HUES64 (cell line): ENCODE data around the gene PTPRN2.

Source experiments
- H3K27ac ChIP-seq: 2 replicates; pipeline ENCODE4 v1.7.0; 2013; ENCODE audit warnings: low read depth, low read length, inconsistent platforms
- H3K27me3 ChIP-seq: 2 replicates; pipeline ENCODE4 v1.6.1; 2013; ENCODE audit warnings: mild to moderate bottlenecking, low read length; ENCODE audit not compliant: insufficient read depth
- H3K36me3 ChIP-seq: 2 replicates; pipeline ENCODE4 v1.6.1; 2013; ENCODE audit warnings: mild to moderate bottlenecking, low read length; ENCODE audit not compliant: insufficient read depth
- H3K4me1 ChIP-seq: 2 replicates; pipeline ENCODE4 v1.6.1; 2013; ENCODE audit warnings: mild to moderate bottlenecking, low read length, moderate library complexity; ENCODE audit not compliant: insufficient read depth
- H3K4me3 ChIP-seq: 2 replicates; pipeline ENCODE4 v1.5.1; 2013; ENCODE audit warnings: mild to moderate bottlenecking, low read length, moderate library complexity
- H3K9ac ChIP-seq: 2 replicates; pipeline ENCODE4 v1.6.1; 2013; ENCODE audit warnings: mild to moderate bottlenecking, low read depth, low read length
- H3K9me3 ChIP-seq: 2 replicates; pipeline ENCODE4 v1.6.1; 2013; ENCODE audit warnings: low read depth, low read length; ENCODE audit not compliant: insufficient read depth
- WGBS: fragments of 150-250, 120-280 bp; methylation state at CpG from one replicate; pipeline ENCODE4 v1.1.7; 2013; ENCODE audit warnings: missing lambda C conversion rate; 5-methylcytosine and 5-hydroxymethylcytosine counted together

Gene PTPRN2

DNA sequence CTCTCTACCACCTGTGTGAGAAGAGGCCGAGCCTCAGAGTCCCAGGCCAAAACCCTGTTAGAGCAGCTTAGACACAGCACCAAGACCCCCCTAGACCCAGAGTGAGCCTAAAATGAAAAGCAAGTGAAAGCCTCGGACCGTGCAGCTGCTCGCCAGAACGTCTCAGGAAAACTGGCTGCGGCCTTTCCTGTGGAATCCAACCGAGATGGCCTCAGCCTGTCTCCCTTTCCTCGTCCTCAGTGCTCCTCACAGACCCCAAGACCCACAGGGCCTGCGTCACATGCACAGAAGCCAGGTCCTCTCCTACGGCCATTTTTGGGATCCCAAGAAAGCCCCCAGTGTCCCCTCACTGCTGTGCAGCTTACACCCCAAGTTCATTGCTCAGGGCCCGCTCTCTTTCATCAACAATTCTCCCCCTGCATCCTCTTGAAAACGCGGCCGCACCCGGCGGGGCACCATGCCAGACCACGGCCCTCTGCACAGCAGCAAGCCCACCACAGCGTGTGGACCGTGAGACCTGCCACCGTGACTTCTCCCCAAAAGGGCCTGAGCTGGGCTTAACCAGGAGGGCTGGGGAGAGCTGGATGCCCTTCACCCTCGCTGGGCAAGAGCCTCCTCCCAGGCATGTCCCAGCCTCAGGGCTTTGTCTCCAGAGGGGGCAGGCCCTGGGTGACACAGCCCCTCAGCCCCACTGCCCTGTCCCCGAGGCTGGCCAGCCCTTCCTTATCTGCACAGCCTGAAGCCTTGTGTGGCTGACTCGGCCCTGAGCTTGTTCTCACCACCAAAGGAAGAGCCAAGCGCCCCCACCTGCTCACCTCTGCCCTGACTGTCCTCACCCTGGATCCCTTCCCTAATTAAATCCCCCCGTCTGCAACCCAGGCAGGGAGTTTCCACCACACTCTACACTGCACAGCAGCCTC is 142.9 kb downstream of the PTPRN2 start:
- no peak overlapping the region for H3K27ac ChIP-seq
- H3K27me3 ChIP-seq = no peaks in the 10 kb centered on the region

DNA sequence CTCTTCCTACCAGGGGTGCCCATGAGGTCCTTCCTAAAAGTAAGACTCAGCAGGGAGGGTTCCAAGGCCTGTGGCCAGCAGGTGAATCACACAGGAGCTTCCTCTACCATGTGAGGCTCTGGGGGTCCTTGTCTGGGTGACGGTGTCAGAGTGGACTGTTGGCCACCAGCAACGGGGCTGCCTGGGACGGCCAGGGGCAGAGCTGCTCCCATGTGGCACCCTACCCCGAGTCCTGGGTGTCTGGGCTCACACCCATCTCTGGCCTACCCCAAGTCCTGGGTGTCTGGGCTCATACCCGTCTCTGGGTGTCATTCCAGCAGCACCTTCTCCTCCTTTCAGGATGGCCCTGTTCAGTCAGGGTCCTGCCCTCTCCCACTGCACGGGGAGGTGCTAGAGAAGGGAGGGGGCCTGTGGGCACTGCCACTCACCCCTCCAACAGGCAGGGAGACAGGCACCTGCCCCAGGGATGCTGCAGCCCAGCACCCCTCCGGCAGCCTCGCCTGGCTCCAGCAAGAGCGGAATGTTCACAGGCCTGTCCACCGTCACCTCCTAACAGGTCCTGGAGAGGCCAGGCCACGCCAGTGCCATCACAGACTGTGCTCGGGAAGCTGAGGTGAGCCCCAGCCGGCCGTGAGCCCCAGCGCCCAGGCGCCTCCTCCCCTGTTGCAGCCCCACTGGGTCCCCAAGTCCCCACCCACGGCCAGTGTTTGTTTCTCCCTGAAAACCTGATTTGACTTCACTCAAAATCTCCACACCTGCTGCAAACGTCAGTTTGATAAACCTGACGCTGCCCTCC is 143.7 kb downstream of the PTPRN2 start:
- no peaks in the 10 kb centered on the region for H3K4me1 ChIP-seq
- H3K9ac ChIP-seq = no peak overlapping the region
- WGBS = 82% methylated on average over 19 of the region's 19 CpGs
- H3K36me3 ChIP-seq = no peaks in the 10 kb centered on the region
- no peak overlapping the region for H3K4me3 ChIP-seq
- peaks cover 98% of the 10 kb centered on the region for H3K9me3 ChIP-seq
- no peaks in the 10 kb centered on the region for H3K27me3 ChIP-seq
- no peak overlapping the region for H3K27ac ChIP-seq

More for the DNA sequence above, 142.9 kb downstream of the PTPRN2 start:
- Histone ChIP-seq H3K9ac (no peak overlapping the region), H3K36me3 (no peaks in the 10 kb centered on the region), H3K4me1 (no peaks in the 10 kb centered on the region), H3K9me3 (peaks cover 98% of the 10 kb centered on the region), H3K4me3 (no peak overlapping the region)
- WGBS = 86% methylated on average over 25 of the region's 25 CpGs

DNA sequence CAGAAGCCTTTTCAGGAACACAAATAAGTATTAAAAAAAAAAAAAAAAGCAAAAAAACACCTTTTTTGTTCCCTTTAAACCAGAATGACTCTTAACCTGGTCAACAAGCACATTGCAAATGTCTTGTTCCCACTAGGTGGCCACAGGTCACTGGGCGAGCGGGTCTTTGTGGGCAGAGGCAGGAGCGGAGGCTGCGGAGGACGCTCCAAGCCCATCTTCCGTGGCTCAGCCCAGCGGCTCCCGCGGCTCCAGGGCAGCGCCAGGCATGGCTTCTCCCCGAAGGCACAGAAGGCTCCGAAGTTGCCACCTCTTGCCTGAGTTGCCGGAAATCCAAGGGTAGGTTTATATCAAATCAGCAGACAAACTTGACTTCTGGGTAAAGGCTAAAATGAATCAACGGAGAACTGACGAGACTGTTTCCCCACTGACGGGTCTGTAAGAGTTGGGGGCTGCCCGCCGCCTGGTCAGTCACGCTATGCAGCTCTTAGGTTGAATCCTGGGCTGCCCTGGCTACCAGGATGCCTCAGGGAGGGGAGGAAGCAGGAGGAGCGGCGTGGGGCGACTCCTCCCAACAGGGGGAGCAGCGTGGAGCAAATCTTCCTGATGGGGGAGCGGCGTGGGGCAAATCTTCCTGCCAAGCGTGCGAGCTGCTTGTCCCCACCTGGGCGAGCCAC is 144.5 kb downstream of the PTPRN2 start:
- H3K9ac ChIP-seq = no peak overlapping the region
- H3K9me3 ChIP-seq = peaks cover 98% of the 10 kb centered on the region
- WGBS = 83% methylated on average over 28 of the region's 28 CpGs
- no peaks in the 10 kb centered on the region for H3K4me1 ChIP-seq
- H3K27me3 ChIP-seq = no peaks in the 10 kb centered on the region
- no peaks in the 10 kb centered on the region for H3K36me3 ChIP-seq
- H3K4me3 ChIP-seq = no peak overlapping the region
- no peak overlapping the region for H3K27ac ChIP-seq

DNA sequence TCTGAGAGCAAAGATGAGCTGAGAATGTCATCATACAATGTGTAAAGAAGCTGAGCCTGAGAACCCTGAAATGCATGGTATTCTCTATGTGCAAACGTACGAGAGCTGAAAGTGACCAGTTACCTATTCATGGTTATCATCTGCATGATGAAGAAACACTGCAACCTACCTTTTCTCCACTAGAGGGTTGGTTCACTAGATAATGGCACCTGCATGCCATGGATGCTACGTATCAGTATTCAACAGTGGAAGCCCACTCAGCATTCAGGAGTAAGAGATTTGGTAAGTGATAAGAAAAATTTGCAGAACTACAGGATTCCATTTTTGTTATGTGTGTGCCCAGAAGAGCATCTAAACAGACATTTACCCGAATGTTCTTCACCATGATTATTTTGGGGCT is 145.4 kb downstream of the PTPRN2 start:
- WGBS = 89% methylated on average over 4 of the region's 4 CpGs
- no peaks in the 10 kb centered on the region for H3K4me1 ChIP-seq
- H3K36me3 ChIP-seq = no peaks in the 10 kb centered on the region
- no peaks in the 10 kb centered on the region for H3K27me3 ChIP-seq
- 0 out of 2 replicates have a peak overlapping the region, but pooled peaks have one; percentile 13 for H3K4me3 ChIP-seq
- H3K27ac ChIP-seq = no peak overlapping the region
- H3K9ac ChIP-seq = no peak overlapping the region
- H3K9me3 ChIP-seq = peaks cover 96% of the 10 kb centered on the region

DNA sequence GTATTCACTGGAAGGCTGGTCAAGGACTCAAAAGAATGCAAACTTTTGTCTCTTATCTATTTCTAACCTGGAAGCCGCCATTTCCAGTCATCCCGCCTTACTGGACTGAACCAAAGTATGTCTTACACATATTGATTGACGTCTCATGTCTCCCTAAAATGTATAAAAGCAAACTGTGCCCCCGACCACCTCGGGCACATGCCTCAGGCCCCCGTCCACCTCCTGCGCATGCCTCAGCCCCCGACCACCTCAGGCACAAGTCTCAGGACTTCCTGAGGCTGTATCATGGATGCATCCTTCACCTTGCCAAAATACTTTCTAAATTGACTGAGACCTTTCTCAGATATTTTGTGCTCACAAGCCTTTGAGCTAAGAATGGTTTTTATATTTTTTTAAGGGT is 148.6 kb downstream of the PTPRN2 start:
- Histone ChIP-seq H3K9ac (no peak overlapping the region), H3K27ac (no peak overlapping the region), H3K27me3 (no peaks in the 10 kb centered on the region), H3K9me3 (peaks cover 93% of the 10 kb centered on the region), H3K4me1 (no peaks in the 10 kb centered on the region), H3K4me3 (no peak overlapping the region), H3K36me3 (no peaks in the 10 kb centered on the region)
- 71% methylated on average over 8 of the region's 8 CpGs for WGBS

DNA sequence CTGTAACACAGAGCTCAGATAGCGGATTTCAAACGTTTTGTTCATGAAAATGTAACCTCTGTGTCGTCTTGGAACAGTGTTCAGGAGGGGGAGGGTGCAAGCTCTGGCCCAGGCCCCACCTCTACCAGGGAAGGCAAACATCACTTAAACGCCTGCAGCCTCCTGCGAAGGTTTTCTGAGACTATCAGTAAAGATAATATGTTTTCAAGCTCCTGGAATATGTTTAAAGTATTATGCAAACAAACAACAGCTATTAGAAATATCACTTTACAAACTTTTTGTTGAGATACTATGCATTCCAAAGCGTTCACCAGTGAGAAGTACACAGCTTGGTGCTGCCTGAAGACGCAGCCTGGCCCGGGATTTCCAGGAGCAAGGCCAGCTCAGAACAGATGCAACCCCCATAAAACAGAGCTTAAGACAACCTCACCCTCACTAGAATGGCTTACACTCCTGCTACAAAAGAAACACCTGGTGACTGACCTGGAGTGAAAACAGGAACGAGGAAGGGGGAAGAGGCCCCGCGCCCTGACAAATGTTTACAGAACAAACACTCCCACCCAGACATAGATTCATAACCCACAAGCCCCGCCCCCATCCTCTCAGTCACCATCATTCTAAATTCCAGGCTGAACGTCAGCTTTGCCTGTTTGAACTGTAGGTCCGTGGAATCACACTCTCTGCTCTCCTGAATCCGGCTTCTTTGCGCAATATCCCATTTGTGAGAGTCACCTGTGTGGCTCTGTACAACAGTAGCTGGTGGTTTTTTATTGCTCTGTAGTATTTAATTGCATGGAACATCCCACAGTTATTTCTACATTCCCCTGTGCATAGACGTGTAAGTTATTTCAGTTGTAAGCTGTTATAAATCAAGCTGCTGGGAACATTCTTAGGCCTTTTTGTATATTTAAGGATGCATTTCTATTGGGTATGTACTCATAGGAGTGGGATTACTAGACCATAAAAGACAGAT is 155.0 kb downstream of the PTPRN2 start:
- Histone ChIP-seq H3K9ac (no peak overlapping the region), H3K4me3 (no peak overlapping the region), H3K27me3 (no peaks in the 10 kb centered on the region), H3K27ac (no peak overlapping the region), H3K4me1 (no peaks in the 10 kb centered on the region), H3K36me3 (no peaks in the 10 kb centered on the region), H3K9me3 (peaks cover 91% of the 10 kb centered on the region)
- WGBS = 67% methylated on average over 14 of the region's 17 CpGs

DNA sequence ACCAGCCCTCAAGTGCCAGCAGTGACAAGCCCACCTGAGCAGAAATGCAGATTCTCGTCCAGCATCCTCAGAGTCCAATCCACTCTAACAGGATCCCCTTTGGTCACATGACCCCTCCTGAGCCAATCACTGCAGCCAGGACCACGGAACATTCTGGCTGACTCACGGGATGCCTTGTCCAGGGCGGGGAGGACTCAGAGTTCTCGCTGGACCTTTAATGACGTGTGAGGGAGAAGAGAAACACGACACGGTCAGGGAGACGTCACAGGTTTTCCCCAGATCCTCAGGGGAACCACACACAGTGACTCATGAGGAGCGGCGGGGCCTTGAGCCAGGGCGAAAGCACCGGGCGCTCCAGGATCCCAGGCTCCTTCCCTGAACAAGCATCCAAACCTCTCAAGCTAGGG is 155.7 kb downstream of the PTPRN2 start:
- H3K4me3 ChIP-seq = no peak overlapping the region
- peaks cover 84% of the 10 kb centered on the region for H3K9me3 ChIP-seq
- H3K27ac ChIP-seq = no peak overlapping the region
- H3K4me1 ChIP-seq = no peaks in the 10 kb centered on the region
- H3K36me3 ChIP-seq = no peaks in the 10 kb centered on the region
- 78% methylated on average over 14 of the region's 14 CpGs for WGBS
- no peaks in the 10 kb centered on the region for H3K27me3 ChIP-seq
- no peak overlapping the region for H3K9ac ChIP-seq

DNA sequence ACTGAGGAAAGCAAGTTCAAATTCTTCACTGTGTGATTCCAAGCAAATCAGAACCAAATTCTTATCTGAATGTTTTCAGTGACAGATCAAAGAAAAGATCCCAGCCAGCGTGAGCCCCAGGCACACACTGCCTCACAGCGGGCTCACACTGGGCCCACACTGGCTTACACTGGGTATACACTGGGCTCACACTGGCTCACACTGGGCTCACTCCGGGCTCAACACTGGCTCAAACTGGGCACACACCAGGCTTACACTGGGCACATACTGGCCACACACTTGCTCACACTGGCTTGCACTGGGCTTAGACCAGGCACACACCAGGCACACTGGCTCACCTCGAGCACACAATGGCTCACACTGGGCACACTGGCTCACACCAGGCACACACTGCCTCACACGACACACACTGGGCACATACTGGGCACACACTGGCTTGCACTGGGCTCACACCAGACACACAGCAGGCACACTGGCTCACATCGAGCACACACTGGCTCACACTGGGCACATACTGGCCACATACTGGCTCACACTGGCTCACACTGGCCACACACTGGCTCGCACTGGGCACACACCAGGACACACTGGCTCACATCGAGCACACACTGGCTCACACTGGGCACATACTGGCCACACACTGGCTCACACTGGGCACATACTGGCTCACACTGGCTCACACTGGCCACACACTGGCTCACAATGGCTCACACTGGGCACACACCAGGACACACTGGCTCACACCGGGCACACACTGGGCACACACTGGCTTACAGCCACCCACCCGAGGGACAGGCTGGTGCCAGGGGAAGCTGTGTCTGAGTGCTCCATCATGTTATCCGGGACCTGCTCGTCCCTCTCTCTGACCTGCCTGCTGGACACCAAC is 156.3 kb downstream of the PTPRN2 start:
- Histone ChIP-seq H3K9me3 (peaks cover 80% of the 10 kb centered on the region), H3K27ac (no peak overlapping the region), H3K9ac (no peak overlapping the region), H3K4me3 (no peak overlapping the region; the same call in 1 of the 2 replicates), H3K36me3 (no peaks in the 10 kb centered on the region), H3K4me1 (no peaks in the 10 kb centered on the region), H3K27me3 (no peaks in the 10 kb centered on the region)
- WGBS = 85% methylated on average over 12 of the region's 12 CpGs

DNA sequence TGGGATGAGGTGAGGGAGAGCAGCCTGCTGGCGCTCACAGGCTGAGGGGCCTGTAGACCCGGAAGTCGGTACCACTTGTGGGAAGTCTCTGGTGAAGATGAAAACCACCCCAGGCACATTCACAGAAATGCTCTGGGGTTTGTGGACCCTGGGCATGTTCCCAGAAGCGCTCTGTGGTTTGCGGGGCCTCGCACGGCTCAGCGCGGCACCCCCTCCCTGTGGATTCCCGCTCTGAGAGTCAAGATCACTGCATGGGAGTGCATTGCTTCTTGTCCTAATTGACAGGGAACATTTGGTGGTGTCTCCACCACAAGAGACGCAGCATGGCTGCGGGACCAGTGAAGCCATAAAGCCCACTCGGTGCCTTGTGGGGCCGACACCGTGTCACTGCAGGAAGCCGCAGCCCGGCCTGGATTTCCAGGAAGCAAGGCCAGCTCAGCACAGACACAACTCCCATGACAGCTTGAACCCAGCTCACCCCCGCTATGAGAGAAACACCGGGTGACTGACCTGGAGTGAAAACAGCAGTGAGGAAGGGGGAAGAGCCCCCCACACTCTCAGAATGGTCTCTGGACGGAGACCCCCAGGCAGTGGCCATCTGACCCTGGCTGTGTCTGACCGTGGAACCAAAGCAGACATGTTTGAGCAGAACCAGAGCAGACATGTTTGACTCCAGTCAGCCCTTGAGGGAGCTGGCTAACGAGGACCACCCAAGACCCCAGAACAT is 157.2 kb downstream of the PTPRN2 start:
- H3K9me3 ChIP-seq = peaks cover 73% of the 10 kb centered on the region
- H3K36me3 ChIP-seq = no peaks in the 10 kb centered on the region
- H3K27me3 ChIP-seq = no peaks in the 10 kb centered on the region
- 88% methylated on average over 22 of the region's 22 CpGs for WGBS
- no peaks in the 10 kb centered on the region for H3K4me1 ChIP-seq
- no peak overlapping the region for H3K4me3 ChIP-seq
- no peak overlapping the region for H3K27ac ChIP-seq
- no peak overlapping the region for H3K9ac ChIP-seq
